ENCODE results near the gene NID2. TPM values are rescaled to one million over a fixed set of nuclear protein-coding genes. Genes with fewer than 3 reads are reported as not detected.

NID2 gene
- total and polyA plus RNA-seq, 10 of the 15 experiments (the other 5 are each of a cell fraction or from before 2014, with no cell fraction given) = 0.04 to 0.49 (median 0.23) TPM; not detected in 3

DNA sequence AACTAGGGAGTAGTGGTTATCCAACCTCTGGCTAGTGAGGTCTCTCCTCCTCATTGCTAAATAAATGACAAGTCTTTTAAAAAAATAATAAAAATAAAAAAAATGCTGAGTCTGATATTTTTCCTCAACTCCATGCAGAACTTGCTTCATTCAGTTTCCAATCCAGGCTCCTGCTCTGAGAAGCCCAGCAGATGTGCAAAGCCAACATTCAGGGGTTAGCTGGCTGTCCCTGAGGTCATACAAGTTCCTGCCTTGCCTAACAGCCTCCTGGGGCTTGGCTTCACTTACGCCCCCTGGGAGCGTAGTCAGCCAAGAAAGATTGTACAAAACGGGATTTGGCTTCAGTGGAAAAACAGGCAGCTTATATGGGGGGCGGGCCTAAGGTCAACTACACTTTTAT lies 56.2 kb downstream of the NID2 start:
- Histone ChIP-seq H3K27me3 (replicated peaks in 1 of 2; ENCODE audit: control insufficient read depth in 2 of 2, insufficient read depth in 2 of 2, low read length in 1 of 2) (no peaks in the 10 kb centered on the region), H3K9me3 (replicated peaks; ENCODE audit: control insufficient read depth, insufficient read depth, low read length) (no peaks in the 10 kb centered on the region), H3K4me1 (ENCODE audit: control insufficient read depth, insufficient read depth, low read length) (no peaks in the 10 kb centered on the region), H2AFZ (ENCODE audit: control insufficient read depth, low read depth, low read length) (no peak overlapping the region), H3K36me3 (ENCODE audit: control insufficient read depth in 2 of 2, insufficient read depth in 2 of 2, low read length in 1 of 2) (peaks cover 15 to 22% of the 10 kb centered on the region in 2 experiments; a peak in 3 of 4 replicates), H3K27ac (ENCODE audit: control insufficient read depth, insufficient read depth) (no peak overlapping the region), H3K79me2 (ENCODE audit: control insufficient read depth, insufficient read depth, low read length) (no peaks in the 10 kb centered on the region), H3K4me2 (ENCODE audit: control insufficient read depth, insufficient read depth) (no peak overlapping the region), H4K20me1 (ENCODE audit: control insufficient read depth, insufficient read depth) (no peaks in the 10 kb centered on the region), H3K9ac (ENCODE audit: control insufficient read depth, insufficient read depth, low read length) (no peak overlapping the region), H3K4me3 (no peak overlapping the region)
- intact Hi-C loops (cut with micrococcal nuclease; ENCODE audit: unreplicated experiment) = no loop called here
- CTCF ChIA-PET = interaction anchor here (2.8 kb wide), 1 partner anchor 17 kb away, joined by 12 read pairs; no protein-coding TSS in a partner anchor
- WGBS (ENCODE audit: insufficient coverage, insufficient replicate concordance, low lambda C conversion rate, missing lambda C conversion rate) = 97% methylated on average over 4 of the region's 4 CpGs
- DNase-seq (ENCODE audit: low read depth, low spot score) (no peak), FAIRE-seq (no peak), ATAC-seq (no peak)
- no TSS peak for BruUV-seq (replicated peaks)
- in situ Hi-C loops (cut with MboI) = no loop called here
- TF ChIP-seq GATAD2B (conservative IDR thresholded peaks at IDR 0.05; ENCODE audit: low read depth) = no peak
- TF ChIP-seq, protein P1, sequence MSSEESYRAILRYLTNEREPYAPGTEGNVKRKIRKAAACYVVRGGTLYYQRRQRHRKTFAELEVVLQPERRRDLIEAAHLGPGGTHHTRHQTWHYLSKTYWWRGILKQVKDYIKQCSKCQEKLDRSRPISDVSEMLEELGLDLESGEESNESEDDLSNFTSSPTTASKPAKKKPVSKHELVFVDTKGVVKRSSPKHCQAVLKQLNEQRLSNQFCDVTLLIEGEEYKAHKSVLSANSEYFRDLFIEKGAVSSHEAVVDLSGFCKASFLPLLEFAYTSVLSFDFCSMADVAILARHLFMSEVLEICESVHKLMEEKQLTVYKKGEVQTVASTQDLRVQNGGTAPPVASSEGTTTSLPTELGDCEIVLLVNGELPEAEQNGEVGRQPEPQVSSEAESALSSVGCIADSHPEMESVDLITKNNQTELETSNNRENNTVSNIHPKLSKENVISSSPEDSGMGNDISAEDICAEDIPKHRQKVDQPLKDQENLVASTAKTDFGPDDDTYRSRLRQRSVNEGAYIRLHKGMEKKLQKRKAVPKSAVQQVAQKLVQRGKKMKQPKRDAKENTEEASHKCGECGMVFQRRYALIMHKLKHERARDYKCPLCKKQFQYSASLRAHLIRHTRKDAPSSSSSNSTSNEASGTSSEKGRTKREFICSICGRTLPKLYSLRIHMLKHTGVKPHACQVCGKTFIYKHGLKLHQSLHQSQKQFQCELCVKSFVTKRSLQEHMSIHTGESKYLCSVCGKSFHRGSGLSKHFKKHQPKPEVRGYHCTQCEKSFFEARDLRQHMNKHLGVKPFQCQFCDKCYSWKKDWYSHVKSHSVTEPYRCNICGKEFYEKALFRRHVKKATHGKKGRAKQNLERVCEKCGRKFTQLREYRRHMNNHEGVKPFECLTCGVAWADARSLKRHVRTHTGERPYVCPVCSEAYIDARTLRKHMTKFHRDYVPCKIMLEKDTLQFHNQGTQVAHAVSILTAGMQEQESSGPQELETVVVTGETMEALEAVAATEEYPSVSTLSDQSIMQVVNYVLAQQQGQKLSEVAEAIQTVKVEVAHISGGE (CRISPR knock-in tag; IDR thresholded peaks at IDR 0.05) = no peak
- TF ChIP-seq RELB (IDR thresholded peaks at IDR 0.05; ENCODE audit: low read depth) = no peak
- TF ChIP-seq LARP7 (IDR thresholded peaks at IDR 0.05) = no peak
- no peak for TF ChIP-seq IKZF1 (conservative IDR thresholded peaks at IDR 0.05)
- no peak for TF ChIP-seq POLR2AphosphoS5 (IDR thresholded peaks at IDR 0.05; ENCODE audit: low read length)
- SMC1A ChIA-PET (ENCODE audit: uncharacterized antibody, unreplicated experiment) = interaction anchor here (1.0 kb wide), 1 partner anchor 17 kb away, joined by 3 read pairs; no protein-coding TSS in a partner anchor
- POLR2A ChIA-PET = no interaction called here
- RAD21 ChIA-PET (ENCODE audit: unreplicated experiment) = interaction anchor here (0.6 to 1.4 kb wide), 2 partner anchors 18 to 810 kb away, joined by 3 read pairs; no protein-coding TSS in a partner anchor

Measured in GM12878 (cell line).